WTC11 (cell line): ENCODE data around the gene ISOC2. TPM values are rescaled to one million over a fixed set of nuclear protein-coding genes. Genes with fewer than 3 reads are reported as not detected.
A peak's percentile ranks its signal among the peaks of the same experiment; 100 is the strongest.

Experiments used
- EMX1 ChIP-seq: fragments of 250-450 bp; sonication (Bioruptor Pico); IDR thresholded peaks from 2 replicates; pipeline ENCODE4 v1.8.0; 2021; ENCODE audit warnings: mild to moderate bottlenecking
- FOXK1 ChIP-seq: sonication (generic); formaldehyde crosslinking; IDR thresholded peaks from 2 replicates; pipeline ENCODE4 v1.8.0; 2022; ENCODE audit warnings: mild to moderate bottlenecking, moderate library complexity, missing genetic modification reagents
- FOXP1 ChIP-seq: sonication (generic); formaldehyde crosslinking; IDR thresholded peaks from 2 replicates; pipeline ENCODE4 v1.8.0; 2022; ENCODE audit warnings: missing genetic modification reagents, mild to moderate bottlenecking, moderate library complexity, borderline replicate concordance
- MXD4 ChIP-seq: fragments of 250-450 bp; sonication (Bioruptor Pico); IDR thresholded peaks from 2 replicates; pipeline ENCODE4 v1.8.0; 2021; ENCODE audit warnings: mild to moderate bottlenecking, moderate library complexity, borderline replicate concordance
- RORB ChIP-seq: fragments of 250-450 bp; sonication (Bioruptor Pico); IDR thresholded peaks from 2 replicates; pipeline ENCODE4 v1.9.0; 2021; ENCODE audit warnings: mild to moderate bottlenecking
- SMAD4 ChIP-seq: sonication (generic); formaldehyde crosslinking; IDR thresholded peaks from 2 replicates; pipeline ENCODE4 v1.8.0; 2022; ENCODE audit warnings: mild to moderate bottlenecking, missing genetic modification reagents
- TCF7 ChIP-seq: sonication (generic); formaldehyde crosslinking; IDR thresholded peaks from 2 replicates; pipeline ENCODE4 v1.8.0; 2022; ENCODE audit warnings: mild to moderate bottlenecking, low read depth, missing genetic modification reagents, moderate library complexity
- TEAD4 ChIP-seq: sonication (generic); formaldehyde crosslinking; IDR thresholded peaks from 2 replicates; pipeline ENCODE4 v1.8.0; 2022; ENCODE audit warnings: mild to moderate bottlenecking, missing genetic modification reagents
- ZNF138 ChIP-seq: sonication (generic); formaldehyde crosslinking; conservative IDR thresholded peaks from 2 replicates; pipeline ENCODE4 v1.8.1; 2022; ENCODE audit warnings: mild to moderate bottlenecking, moderate library complexity, missing genetic modification reagents
- ZNF219 ChIP-seq: sonication (generic); formaldehyde crosslinking; IDR thresholded peaks from 2 replicates; pipeline ENCODE4 v1.8.0; 2023; ENCODE audit warnings: missing genetic modification reagents, mild to moderate bottlenecking, borderline replicate concordance
- ZNF232 ChIP-seq: sonication (generic); formaldehyde crosslinking; IDR thresholded peaks from 2 replicates; pipeline ENCODE4 v1.8.0; 2022; ENCODE audit warnings: mild to moderate bottlenecking, missing genetic modification reagents
- ZNF263 ChIP-seq: sonication (generic); formaldehyde crosslinking; IDR thresholded peaks from 2 replicates; pipeline ENCODE4 v1.8.1; 2022; ENCODE audit warnings: low read depth, mild to moderate bottlenecking, moderate library complexity, missing genetic modification reagents
- ZNF423 ChIP-seq: fragments of 250-450 bp; sonication (Bioruptor Pico); IDR thresholded peaks from 2 replicates; pipeline ENCODE4 v2.1.2; 2022; ENCODE audit warnings: mild to moderate bottlenecking, moderate library complexity
- total RNA-seq: library from RNA; stranded (reverse); gene quantifications from 3 replicates; pipeline ENCODE4 v1.2.3, GENCODE V29; 2021
- TF ChIP-seq, protein P1 (sequence below): sonication (generic); formaldehyde crosslinking; conservative IDR thresholded peaks from 2 replicates; pipeline ENCODE4 v1.8.1; 2022; ENCODE audit warnings: mild to moderate bottlenecking, missing genetic modification reagents
- TF ChIP-seq, protein P2 (sequence below): fragments of 200-600 bp; IDR thresholded peaks from 2 replicates; pipeline ENCODE4 v1.8.0; 2022; ENCODE audit warnings: antibody characterized with exemption
- TF ChIP-seq, protein P3 (sequence below): sonication (generic); formaldehyde crosslinking; IDR thresholded peaks from 2 replicates; pipeline ENCODE4 v1.8.1; 2022; ENCODE audit warnings: low read depth, missing genetic modification reagents, borderline replicate concordance
- TF ChIP-seq, protein P4 (sequence below): fragments of 250-450 bp; sonication (Bioruptor Pico); IDR thresholded peaks from 2 replicates; pipeline ENCODE4 v1.9.0; 2021; ENCODE audit warnings: mild to moderate bottlenecking
- TF ChIP-seq, protein P5 (sequence below): sonication (generic); formaldehyde crosslinking; IDR thresholded peaks from 2 replicates; pipeline ENCODE4 v1.8.1; 2023; ENCODE audit warnings: mild to moderate bottlenecking, missing genetic modification reagents
- TF ChIP-seq, protein P6 (sequence below): sonication (generic); formaldehyde crosslinking; IDR thresholded peaks from 2 replicates; pipeline ENCODE4 v1.8.0; 2023; ENCODE audit warnings: mild to moderate bottlenecking, missing genetic modification reagents
- TF ChIP-seq, protein P7 (sequence below): sonication (generic); formaldehyde crosslinking; IDR thresholded peaks from 2 replicates; pipeline ENCODE4 v1.8.1; 2022; ENCODE audit warnings: mild to moderate bottlenecking, moderate library complexity, missing genetic modification reagents
- TF ChIP-seq, protein P8 (sequence below): sonication (generic); formaldehyde crosslinking; IDR thresholded peaks from 2 replicates; pipeline ENCODE4 v1.8.0; 2022; ENCODE audit warnings: mild to moderate bottlenecking, missing genetic modification reagents

ISOC2 gene
- total RNA-seq, 1 experiment from 2014 or later, result 96.3 TPM

DNA sequence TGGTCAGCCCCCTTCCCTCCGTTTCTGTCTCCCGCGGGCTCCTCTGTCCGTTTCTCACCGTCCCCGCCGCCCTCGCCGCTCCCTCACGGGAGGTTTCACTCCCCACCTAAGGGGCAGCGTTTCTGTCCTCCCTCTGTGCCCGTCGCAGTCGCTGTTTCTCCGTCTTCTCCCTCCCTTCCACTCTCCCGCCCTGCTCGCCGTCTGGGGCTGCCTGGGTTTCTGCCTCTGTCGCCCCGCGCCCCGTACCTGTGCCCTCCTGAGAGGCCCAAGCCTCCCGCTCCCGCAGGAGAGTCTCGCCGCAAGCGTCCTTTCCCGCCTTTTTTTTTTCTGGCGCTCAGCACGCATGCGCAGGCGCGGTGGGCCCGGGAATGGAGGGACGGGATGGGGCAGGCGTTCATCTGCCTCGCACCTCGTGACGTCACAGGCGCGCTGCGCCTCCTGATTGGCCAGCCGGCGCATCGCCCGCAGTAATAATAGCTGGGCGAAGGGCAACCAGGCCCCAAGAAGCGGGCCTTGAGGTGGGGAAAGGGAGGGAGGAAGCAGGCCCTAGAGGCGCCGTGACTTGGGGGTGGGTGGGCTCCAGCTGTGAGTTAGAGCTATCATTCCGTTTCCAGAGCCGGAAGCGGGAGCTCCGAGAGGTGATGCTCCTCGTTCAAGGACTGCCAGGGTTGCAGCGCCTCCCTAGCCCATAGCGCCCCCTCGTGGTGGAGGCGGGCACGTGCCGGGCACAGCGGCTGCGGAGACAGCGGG, 42.2 kb upstream of the ISOC2 start (continued):
- TF ChIP-seq ZNF138 (CRISPR knock-in tag) (peak; percentile 99), MXD4 (CRISPR knock-in tag) (no peak), RORB (CRISPR knock-in tag) (no peak), EMX1 (CRISPR knock-in tag) (no peak), TCF7 (CRISPR knock-in tag) (peak; percentile 94; the same call in 1 of the 2 replicates), FOXP1 (CRISPR knock-in tag) (peak; percentile 100), FOXK1 (CRISPR knock-in tag) (peak; percentile 99), TEAD4 (peak; percentile 94), SMAD4 (CRISPR knock-in tag) (no peak), ZNF263 (peak; percentile 83), ZNF219 (CRISPR knock-in tag) (peak; percentile 80; the same call in 1 of the 2 replicates), ZNF232 (CRISPR knock-in tag) (peak; percentile 99), ZNF423 (CRISPR knock-in tag) (no peak)
- TF ChIP-seq, protein P1, sequence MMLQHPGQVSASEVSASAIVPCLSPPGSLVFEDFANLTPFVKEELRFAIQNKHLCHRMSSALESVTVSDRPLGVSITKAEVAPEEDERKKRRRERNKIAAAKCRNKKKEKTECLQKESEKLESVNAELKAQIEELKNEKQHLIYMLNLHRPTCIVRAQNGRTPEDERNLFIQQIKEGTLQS (CRISPR knock-in tag), result peak; percentile 84; the same call in 1 of the 2 replicates
- TF ChIP-seq, protein P2, sequence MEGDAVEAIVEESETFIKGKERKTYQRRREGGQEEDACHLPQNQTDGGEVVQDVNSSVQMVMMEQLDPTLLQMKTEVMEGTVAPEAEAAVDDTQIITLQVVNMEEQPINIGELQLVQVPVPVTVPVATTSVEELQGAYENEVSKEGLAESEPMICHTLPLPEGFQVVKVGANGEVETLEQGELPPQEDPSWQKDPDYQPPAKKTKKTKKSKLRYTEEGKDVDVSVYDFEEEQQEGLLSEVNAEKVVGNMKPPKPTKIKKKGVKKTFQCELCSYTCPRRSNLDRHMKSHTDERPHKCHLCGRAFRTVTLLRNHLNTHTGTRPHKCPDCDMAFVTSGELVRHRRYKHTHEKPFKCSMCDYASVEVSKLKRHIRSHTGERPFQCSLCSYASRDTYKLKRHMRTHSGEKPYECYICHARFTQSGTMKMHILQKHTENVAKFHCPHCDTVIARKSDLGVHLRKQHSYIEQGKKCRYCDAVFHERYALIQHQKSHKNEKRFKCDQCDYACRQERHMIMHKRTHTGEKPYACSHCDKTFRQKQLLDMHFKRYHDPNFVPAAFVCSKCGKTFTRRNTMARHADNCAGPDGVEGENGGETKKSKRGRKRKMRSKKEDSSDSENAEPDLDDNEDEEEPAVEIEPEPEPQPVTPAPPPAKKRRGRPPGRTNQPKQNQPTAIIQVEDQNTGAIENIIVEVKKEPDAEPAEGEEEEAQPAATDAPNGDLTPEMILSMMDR, result peak; percentile 99
- TF ChIP-seq, protein P3, sequence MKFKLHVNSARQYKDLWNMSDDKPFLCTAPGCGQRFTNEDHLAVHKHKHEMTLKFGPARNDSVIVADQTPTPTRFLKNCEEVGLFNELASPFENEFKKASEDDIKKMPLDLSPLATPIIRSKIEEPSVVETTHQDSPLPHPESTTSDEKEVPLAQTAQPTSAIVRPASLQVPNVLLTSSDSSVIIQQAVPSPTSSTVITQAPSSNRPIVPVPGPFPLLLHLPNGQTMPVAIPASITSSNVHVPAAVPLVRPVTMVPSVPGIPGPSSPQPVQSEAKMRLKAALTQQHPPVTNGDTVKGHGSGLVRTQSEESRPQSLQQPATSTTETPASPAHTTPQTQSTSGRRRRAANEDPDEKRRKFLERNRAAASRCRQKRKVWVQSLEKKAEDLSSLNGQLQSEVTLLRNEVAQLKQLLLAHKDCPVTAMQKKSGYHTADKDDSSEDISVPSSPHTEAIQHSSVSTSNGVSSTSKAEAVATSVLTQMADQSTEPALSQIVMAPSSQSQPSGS, result peak; percentile 96
- TF ChIP-seq, protein P4, sequence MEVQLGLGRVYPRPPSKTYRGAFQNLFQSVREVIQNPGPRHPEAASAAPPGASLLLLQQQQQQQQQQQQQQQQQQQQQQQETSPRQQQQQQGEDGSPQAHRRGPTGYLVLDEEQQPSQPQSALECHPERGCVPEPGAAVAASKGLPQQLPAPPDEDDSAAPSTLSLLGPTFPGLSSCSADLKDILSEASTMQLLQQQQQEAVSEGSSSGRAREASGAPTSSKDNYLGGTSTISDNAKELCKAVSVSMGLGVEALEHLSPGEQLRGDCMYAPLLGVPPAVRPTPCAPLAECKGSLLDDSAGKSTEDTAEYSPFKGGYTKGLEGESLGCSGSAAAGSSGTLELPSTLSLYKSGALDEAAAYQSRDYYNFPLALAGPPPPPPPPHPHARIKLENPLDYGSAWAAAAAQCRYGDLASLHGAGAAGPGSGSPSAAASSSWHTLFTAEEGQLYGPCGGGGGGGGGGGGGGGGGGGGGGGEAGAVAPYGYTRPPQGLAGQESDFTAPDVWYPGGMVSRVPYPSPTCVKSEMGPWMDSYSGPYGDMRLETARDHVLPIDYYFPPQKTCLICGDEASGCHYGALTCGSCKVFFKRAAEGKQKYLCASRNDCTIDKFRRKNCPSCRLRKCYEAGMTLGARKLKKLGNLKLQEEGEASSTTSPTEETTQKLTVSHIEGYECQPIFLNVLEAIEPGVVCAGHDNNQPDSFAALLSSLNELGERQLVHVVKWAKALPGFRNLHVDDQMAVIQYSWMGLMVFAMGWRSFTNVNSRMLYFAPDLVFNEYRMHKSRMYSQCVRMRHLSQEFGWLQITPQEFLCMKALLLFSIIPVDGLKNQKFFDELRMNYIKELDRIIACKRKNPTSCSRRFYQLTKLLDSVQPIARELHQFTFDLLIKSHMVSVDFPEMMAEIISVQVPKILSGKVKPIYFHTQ (CRISPR knock-in tag), result no peak
- TF ChIP-seq, protein P5, sequence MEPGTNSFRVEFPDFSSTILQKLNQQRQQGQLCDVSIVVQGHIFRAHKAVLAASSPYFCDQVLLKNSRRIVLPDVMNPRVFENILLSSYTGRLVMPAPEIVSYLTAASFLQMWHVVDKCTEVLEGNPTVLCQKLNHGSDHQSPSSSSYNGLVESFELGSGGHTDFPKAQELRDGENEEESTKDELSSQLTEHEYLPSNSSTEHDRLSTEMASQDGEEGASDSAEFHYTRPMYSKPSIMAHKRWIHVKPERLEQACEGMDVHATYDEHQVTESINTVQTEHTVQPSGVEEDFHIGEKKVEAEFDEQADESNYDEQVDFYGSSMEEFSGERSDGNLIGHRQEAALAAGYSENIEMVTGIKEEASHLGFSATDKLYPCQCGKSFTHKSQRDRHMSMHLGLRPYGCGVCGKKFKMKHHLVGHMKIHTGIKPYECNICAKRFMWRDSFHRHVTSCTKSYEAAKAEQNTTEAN (CRISPR knock-in tag), result peak; percentile 99
- TF ChIP-seq, protein P6, sequence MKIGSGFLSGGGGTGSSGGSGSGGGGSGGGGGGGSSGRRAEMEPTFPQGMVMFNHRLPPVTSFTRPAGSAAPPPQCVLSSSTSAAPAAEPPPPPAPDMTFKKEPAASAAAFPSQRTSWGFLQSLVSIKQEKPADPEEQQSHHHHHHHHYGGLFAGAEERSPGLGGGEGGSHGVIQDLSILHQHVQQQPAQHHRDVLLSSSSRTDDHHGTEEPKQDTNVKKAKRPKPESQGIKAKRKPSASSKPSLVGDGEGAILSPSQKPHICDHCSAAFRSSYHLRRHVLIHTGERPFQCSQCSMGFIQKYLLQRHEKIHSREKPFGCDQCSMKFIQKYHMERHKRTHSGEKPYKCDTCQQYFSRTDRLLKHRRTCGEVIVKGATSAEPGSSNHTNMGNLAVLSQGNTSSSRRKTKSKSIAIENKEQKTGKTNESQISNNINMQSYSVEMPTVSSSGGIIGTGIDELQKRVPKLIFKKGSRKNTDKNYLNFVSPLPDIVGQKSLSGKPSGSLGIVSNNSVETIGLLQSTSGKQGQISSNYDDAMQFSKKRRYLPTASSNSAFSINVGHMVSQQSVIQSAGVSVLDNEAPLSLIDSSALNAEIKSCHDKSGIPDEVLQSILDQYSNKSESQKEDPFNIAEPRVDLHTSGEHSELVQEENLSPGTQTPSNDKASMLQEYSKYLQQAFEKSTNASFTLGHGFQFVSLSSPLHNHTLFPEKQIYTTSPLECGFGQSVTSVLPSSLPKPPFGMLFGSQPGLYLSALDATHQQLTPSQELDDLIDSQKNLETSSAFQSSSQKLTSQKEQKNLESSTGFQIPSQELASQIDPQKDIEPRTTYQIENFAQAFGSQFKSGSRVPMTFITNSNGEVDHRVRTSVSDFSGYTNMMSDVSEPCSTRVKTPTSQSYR (CRISPR knock-in tag), result peak; percentile 100
- TF ChIP-seq, protein P7, sequence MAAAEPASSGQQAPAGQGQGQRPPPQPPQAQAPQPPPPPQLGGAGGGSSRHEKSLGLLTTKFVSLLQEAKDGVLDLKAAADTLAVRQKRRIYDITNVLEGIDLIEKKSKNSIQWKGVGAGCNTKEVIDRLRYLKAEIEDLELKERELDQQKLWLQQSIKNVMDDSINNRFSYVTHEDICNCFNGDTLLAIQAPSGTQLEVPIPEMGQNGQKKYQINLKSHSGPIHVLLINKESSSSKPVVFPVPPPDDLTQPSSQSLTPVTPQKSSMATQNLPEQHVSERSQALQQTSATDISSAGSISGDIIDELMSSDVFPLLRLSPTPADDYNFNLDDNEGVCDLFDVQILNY (CRISPR knock-in tag), result peak; percentile 99
- TF ChIP-seq, protein P8, sequence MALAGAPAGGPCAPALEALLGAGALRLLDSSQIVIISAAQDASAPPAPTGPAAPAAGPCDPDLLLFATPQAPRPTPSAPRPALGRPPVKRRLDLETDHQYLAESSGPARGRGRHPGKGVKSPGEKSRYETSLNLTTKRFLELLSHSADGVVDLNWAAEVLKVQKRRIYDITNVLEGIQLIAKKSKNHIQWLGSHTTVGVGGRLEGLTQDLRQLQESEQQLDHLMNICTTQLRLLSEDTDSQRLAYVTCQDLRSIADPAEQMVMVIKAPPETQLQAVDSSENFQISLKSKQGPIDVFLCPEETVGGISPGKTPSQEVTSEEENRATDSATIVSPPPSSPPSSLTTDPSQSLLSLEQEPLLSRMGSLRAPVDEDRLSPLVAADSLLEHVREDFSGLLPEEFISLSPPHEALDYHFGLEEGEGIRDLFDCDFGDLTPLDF (CRISPR knock-in tag), result peak; percentile 99
